ENCODE measurements around the gene SHBG.

The SHBG gene

GRCh38 chr17:7656958-7657609, 27.1 kb downstream of the SHBG start:
- peak; percentile 21; the same call in 1 of the 2 replicates for TF ChIP-seq SPI1 (IDR thresholded peaks at IDR 0.05; ENCODE audit: low read depth, low read length)
- TF ChIP-seq TAF1 (IDR thresholded peaks at IDR 0.05; ENCODE audit: low read depth, low read length): no peak
- TF ChIP-seq POU2F2 (IDR thresholded peaks at IDR 0.05; ENCODE audit: low read depth, low read length): no peak
- DNase-seq (ENCODE audit: insufficient read length, low spot score): no peak
- FAIRE-seq: no peak

- FAIRE-seq (no peak), DNase-seq (ENCODE audit: insufficient read length, low spot score) (no peak)
- TF ChIP-seq POLR2A (IDR thresholded peaks at IDR 0.05; ENCODE audit: low read depth, low read length): peak; percentile 33; the same call in 1 of the 2 replicates
- TF ChIP-seq TAF1 (IDR thresholded peaks at IDR 0.05; ENCODE audit: low read depth, low read length): no peak
- TF ChIP-seq SPI1 (IDR thresholded peaks at IDR 0.05; ENCODE audit: low read depth, low read length): no peak
- TF ChIP-seq POU2F2 (IDR thresholded peaks at IDR 0.05; ENCODE audit: low read depth, low read length): no peak
- no peak for TF ChIP-seq POLR2AphosphoS5 (IDR thresholded peaks at IDR 0.05; ENCODE audit: low read depth, low read length)
- TF ChIP-seq PAX5 (IDR thresholded peaks at IDR 0.05; ENCODE audit: insufficient read depth, low read length, severe bottlenecking): no peak
These were observed 37.9 kb downstream of the SHBG start for GRCh38 chr17:7667656-7668406.

DNA sequence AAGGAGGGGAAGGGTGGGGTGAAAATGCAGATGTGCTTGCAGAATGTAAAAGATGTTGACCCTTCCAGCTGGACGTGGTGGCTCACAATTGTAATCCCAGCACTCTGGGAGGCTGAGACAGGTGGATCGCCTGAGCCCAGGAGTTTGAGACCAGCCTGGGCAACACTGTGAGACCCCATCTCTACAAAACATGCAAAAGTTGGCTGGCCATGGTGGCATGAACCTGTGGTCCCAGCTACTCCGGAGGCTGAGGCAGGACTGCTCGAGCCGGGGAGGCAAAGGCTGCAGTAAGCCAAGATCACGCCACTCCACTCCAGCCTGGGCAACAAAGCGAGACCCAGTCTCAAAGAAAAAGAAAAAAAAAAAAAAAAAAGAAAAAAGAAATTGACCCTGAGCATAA, 38.5 kb downstream of the SHBG start:
- FAIRE-seq (no peak), DNase-seq (ENCODE audit: insufficient read length, low spot score) (no peak)
- TF ChIP-seq POLR2A (IDR thresholded peaks at IDR 0.05; ENCODE audit: low read depth, low read length): no peak
- TF ChIP-seq POU2F2 (IDR thresholded peaks at IDR 0.05; ENCODE audit: low read depth, low read length): no peak
- TF ChIP-seq POLR2AphosphoS5 (IDR thresholded peaks at IDR 0.05; ENCODE audit: low read depth, low read length): no peak
- TF ChIP-seq TAF1 (IDR thresholded peaks at IDR 0.05; ENCODE audit: low read depth, low read length): no peak

DNA sequence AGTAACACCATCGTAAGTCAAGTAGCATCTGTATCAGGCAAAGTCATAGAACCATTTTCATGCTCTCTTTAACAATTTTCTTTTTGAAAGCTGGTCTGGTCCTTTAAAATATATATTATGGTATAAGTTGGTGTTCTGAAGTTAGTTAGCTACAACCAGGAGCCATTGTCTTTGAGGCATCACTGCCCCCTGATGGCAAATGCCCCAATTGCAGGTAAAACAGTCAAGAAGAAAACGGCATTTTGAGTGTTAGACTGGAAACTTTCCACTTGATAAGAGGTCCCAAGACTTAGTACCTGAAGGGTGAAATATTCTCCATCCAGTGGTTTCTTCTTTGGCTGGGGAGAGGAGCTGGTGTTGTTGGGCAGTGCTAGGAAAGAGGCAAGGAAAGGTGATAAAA, 43.3 kb downstream of the SHBG start:
- peak; percentile 52 for FAIRE-seq

DNA sequence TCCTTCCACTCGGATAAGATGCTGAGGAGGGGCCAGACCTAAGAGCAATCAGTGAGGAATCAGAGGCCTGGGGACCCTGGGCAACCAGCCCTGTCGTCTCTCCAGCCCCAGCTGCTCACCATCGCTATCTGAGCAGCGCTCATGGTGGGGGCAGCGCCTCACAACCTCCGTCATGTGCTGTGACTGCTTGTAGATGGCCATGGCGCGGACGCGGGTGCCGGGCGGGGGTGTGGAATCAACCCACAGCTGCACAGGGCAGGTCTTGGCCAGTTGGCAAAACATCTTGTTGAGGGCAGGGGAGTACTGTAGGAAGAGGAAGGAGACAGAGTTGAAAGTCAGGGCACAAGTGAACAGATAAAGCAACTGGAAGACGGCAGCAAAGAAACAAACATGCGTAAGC, 45.0 kb downstream of the SHBG start:
- no peak for TF ChIP-seq POU2F2 (IDR thresholded peaks at IDR 0.05; ENCODE audit: low read depth, low read length)
- TF ChIP-seq PAX5 (IDR thresholded peaks at IDR 0.05; ENCODE audit: insufficient read depth, low read length, severe bottlenecking): no peak
- TF ChIP-seq POLR2AphosphoS5 (IDR thresholded peaks at IDR 0.05; ENCODE audit: low read depth, low read length): no peak
- TF ChIP-seq TAF1 (IDR thresholded peaks at IDR 0.05; ENCODE audit: low read depth, low read length): no peak
- TF ChIP-seq SPI1 (IDR thresholded peaks at IDR 0.05; ENCODE audit: low read depth, low read length): no peak
- TF ChIP-seq POLR2A (IDR thresholded peaks at IDR 0.05; ENCODE audit: low read depth, low read length): no peak
- FAIRE-seq (no peak), DNase-seq (ENCODE audit: insufficient read length, low spot score) (no peak)

More for the DNA sequence above, 43.3 kb downstream of the SHBG start:
- no peak for DNase-seq (ENCODE audit: insufficient read length, low spot score)
- TF ChIP-seq PAX5 (IDR thresholded peaks at IDR 0.05; ENCODE audit: insufficient read depth, low read length, severe bottlenecking): no peak
- no peak for TF ChIP-seq POLR2AphosphoS5 (IDR thresholded peaks at IDR 0.05; ENCODE audit: low read depth, low read length)
- TF ChIP-seq TAF1 (IDR thresholded peaks at IDR 0.05; ENCODE audit: low read depth, low read length): no peak
- TF ChIP-seq POLR2A (IDR thresholded peaks at IDR 0.05; ENCODE audit: low read depth, low read length): no peak
- TF ChIP-seq SPI1 (IDR thresholded peaks at IDR 0.05; ENCODE audit: low read depth, low read length): no peak
- no peak for TF ChIP-seq POU2F2 (IDR thresholded peaks at IDR 0.05; ENCODE audit: low read depth, low read length)

GRCh38 chr17:7676533-7676932, 46.6 kb downstream of the SHBG start:
- DNase-seq (ENCODE audit: insufficient read length, low spot score) (no peak), FAIRE-seq (no peak)
- no peak for TF ChIP-seq POLR2A (IDR thresholded peaks at IDR 0.05; ENCODE audit: low read depth, low read length)
- no peak for TF ChIP-seq SPI1 (IDR thresholded peaks at IDR 0.05; ENCODE audit: low read depth, low read length)
- no peak; the same call in 1 of the 2 replicates for TF ChIP-seq POU2F2 (IDR thresholded peaks at IDR 0.05; ENCODE audit: low read depth, low read length)
- TF ChIP-seq POLR2AphosphoS5 (IDR thresholded peaks at IDR 0.05; ENCODE audit: low read depth, low read length): no peak
- TF ChIP-seq PAX5 (IDR thresholded peaks at IDR 0.05; ENCODE audit: insufficient read depth, low read length, severe bottlenecking): no peak
- TF ChIP-seq TAF1 (IDR thresholded peaks at IDR 0.05; ENCODE audit: low read depth, low read length): no peak

GRCh38 chr17:7677388-7678067, 47.6 kb downstream of the SHBG start:
- TF ChIP-seq POU2F2 (IDR thresholded peaks at IDR 0.05; ENCODE audit: low read depth, low read length) (no peak), SPI1 (IDR thresholded peaks at IDR 0.05; ENCODE audit: low read depth, low read length) (no peak), POLR2A (IDR thresholded peaks at IDR 0.05; ENCODE audit: low read depth, low read length) (no peak), PAX5 (IDR thresholded peaks at IDR 0.05; ENCODE audit: insufficient read depth, low read length, severe bottlenecking) (no peak), TAF1 (IDR thresholded peaks at IDR 0.05; ENCODE audit: low read depth, low read length) (no peak), POLR2AphosphoS5 (IDR thresholded peaks at IDR 0.05; ENCODE audit: low read depth, low read length) (no peak)
- FAIRE-seq (no peak), DNase-seq (ENCODE audit: insufficient read length, low spot score) (no peak)
